IPS-NIHi7 (cell line): ENCODE data around the gene MAN2C1.
"Not testable (repeated sequence)": the region's sequence is repeated elsewhere in the genome, so short reads cannot be mapped to it uniquely, and the experiment has no call there.

ENCODE experiments used
- DNase-seq: peaks from one replicate; pipeline ENCODE4 v3.0.0; 2012; ENCODE audit warnings: mixed read lengths; ENCODE audit errors: extremely low spot score

The MAN2C1 gene

GRCh38 chr15:75367913-75368688 is at the start of gene MAN2C1:
Gene MAN2C1 (minus strand): TSS chr15:75368607. CDS start chr15:75368583, 24 bp downstream.
- peak; percentile 99 for DNase-seq

DNA sequence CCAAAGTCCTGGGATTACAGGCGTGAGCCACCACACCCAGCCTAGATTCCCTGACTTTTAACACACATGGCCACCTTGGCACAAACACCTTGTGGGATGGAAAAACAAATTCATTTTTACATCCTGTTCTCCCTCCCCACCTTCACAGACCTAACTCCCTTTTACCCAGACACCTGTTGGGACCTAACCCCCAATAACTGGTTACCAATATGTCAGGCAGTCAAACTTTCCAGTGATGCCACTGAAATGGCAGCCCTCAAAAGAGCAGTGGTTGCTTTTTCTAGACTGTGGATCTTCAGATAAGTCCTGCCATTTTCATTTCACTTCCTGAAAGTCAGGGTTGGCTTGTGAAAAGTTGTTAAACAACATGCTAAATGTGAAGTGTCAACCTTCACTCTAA is 48.2 kb upstream of the MAN2C1 start:
- DNase-seq, result no peak

GRCh38 chr15:75410196-75410595 is 41.8 kb upstream of the MAN2C1 start:
- no peak for DNase-seq

- DNase-seq, result no peak
These were observed 38.7 kb upstream of the MAN2C1 start for GRCh38 chr15:75407083-75407482.

DNA sequence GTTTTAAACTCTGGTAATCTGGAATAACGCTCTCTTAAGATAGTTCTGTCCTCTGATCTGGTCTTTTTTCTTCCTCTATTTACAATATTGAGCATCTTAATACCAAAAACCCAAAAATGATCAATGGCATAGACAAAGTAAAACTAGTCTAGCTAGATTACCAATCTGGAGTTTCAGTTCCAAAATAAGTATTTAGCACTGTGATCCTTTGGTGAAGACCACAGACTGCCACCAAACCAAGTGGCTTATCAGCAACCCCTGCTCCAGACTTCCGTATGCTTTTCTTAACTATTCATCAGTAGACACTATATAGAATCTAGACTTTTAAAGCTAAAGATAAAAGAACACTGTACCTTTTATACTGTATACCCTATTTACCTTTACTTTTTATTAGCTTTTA is 35.5 kb upstream of the MAN2C1 start:
- DNase-seq, result no peak

GRCh38 chr15:75397494-75397893 is 29.1 kb upstream of the MAN2C1 start:
- no peak for DNase-seq

DNA sequence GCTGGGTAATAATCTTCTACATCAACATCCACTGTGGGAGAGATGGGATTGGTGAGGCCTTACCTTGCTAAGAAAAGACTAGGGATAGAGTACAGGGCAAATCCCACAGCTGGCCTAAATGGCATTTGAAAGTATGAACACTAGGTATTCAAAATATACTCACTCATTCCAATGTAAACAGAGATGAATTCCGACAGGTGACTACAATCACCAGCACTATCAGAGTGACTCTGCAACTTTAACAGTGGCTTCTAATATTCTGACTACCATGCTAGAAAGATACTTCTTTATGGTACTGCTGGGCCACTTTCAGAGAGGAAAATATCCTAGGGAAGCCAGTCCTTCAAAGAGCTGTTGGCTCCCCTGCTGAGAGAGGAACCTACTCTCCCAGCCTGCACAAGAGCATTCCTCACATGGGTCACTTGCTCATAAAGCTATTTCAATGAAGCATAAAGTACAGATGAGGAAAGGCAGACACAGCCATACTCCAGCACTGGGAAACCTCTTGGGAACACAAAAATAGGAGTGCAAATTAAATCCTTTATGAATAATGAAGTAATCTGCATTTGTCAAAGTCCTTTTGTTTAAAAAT is 21.5 kb upstream of the MAN2C1 start:
- DNase-seq, result no peak

DNA sequence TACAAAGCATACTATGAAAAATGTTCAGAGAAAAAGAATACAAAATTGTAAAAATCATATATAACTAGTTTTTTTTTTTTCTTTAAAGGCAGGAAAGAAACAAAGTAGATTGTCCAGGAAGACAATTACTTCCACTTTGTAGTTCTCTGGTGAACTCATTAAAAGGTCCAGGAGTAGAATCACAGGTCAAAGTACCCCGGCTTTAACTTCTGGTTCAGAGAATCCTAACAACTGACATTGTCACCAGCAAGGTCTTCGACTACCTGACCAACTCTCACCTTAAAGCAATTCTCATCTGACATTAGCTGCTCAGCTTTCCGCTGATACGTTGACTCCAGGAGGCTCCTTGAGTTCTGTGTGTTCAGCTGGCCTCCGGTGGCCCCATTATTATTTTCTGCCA is 15.6 kb upstream of the MAN2C1 start:
- DNase-seq, result not testable (repeated sequence)

DNA sequence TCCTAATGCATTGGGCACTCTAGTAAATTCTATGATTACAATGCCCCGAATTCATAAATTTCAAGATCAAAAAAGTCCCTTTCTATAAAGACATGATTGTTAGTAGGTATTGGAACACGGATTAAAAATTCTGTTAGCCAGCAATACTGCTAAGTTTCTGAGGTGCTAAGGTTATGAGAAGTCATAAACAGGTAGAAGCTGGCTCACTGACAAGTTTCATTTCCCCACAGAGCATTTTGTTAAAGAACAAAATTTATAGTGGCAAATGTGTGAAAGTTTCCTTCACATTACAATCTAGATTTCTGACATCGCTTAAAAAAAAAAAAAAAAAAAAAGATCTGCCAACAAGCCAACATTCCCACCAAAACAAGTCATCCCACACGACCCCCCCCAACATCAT is 12.4 kb upstream of the MAN2C1 start:
- no peak for DNase-seq

GRCh38 chr15:75371901-75372688 is 3.7 kb upstream of the MAN2C1 start:
- DNase-seq, result no peak

DNA sequence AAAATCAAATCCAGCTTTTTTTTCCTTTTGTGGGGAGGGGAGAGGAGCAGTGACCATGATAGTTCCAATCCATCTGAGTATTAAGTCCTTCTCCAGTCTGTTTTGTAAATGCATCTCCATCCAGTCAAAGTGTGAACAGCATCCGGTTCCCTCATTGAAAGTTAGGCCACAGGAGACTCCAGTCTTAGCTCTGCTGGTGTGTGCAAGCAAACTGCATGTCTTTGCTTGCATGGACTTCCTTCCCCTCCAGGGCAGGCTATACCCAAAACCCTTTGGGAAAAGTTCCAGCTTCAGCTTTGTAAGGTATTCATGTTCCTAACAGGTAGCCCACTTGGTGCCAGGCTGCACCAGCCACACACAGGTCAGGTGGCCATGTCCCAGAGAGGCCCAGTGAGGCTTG is 3.1 kb upstream of the MAN2C1 start:
- no peak for DNase-seq

DNA sequence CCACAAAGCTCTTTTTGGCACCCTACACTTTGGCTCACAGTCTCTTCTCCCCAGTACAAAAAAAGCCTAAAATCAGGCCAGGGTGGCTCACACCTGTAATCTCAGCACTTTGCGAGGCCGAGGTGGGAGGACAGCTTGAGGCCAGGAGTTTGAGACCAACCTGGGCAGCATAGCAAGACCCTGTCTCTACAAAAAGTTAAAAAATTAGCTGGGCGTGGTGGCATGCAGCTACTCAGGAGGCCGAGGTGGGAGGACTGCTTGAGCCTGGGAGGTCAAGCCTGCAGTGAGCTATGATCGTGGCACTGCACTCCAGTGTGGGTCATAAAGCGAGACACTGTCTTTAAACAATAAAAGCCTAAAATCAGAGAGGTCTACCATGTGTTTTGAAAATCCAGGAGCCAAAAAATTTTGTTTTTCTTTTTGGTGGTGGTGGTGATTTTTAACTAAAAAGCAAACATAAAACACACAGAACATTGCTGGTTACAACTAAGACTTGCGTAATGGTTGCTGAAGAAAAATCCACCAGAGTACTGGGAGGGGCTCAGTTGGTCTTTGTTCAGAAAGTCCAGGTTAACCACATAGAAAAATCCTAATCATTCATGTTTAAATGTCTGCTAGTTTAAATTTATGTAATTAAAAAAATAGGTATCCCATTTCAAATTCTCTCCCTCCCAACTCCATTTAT is 1.6 kb upstream of the MAN2C1 start:
- DNase-seq, result no peak

DNA sequence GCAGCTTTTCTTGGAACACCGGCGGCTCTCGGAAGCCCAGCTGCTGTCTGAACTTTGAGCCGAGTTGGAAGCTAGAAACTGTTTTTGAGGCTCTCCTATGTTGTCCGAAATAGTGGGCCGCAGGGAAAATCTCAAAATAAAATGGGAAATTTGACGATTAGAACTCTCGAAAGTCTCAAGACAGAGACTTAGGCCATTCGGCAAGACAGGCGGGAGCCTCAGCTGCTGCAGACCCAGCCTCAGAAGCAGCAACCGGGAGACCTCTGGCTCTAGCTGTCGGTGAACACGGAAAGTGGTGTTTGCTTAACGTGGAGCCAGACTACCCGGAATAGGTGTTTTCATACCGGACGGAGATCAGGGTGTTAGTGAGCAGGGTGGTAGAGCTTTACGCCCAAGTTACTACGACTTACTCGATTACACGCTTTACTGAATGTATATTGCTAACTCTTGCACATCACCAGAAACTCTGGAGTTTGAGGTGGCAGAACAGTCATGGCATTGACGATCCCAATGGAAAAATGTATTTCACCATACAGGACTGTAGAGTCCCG is 357 bp upstream of the MAN2C1 start:
- DNase-seq, result peak; percentile 43

- no peak for DNase-seq
These were observed 948 bp downstream of the MAN2C1 start for GRCh38 chr15:75367406-75367912.

- DNase-seq, result no peak
These were observed 1.4 kb downstream of the MAN2C1 start for GRCh38 chr15:75367006-75367405.

GRCh38 chr15:75366163-75366562 is 2.2 kb downstream of the MAN2C1 start:
- DNase-seq, result no peak

- no peak for DNase-seq
These were observed 3.5 kb downstream of the MAN2C1 start for GRCh38 chr15:75364881-75365280.

DNA sequence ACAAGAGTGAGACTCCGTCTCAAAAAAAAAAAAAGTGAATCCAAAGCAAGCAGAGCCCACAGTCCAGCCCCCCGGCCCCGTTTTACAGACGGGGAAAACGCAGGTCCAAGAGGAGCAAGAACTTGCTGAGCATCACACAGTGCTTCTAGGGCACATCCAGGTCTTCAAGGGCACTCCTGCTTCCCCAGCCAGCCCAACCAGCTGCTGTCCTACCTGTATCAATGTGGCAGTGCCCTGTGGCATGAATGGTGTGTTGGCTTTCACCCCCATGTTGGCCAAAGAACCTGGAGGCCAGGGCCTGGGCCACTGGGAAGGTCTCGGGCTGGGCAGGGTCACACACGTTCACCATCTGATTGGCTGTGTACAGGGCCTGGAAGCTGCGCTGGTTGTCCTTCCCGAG is 4.6 kb downstream of the MAN2C1 start:
- DNase-seq, result no peak

DNA sequence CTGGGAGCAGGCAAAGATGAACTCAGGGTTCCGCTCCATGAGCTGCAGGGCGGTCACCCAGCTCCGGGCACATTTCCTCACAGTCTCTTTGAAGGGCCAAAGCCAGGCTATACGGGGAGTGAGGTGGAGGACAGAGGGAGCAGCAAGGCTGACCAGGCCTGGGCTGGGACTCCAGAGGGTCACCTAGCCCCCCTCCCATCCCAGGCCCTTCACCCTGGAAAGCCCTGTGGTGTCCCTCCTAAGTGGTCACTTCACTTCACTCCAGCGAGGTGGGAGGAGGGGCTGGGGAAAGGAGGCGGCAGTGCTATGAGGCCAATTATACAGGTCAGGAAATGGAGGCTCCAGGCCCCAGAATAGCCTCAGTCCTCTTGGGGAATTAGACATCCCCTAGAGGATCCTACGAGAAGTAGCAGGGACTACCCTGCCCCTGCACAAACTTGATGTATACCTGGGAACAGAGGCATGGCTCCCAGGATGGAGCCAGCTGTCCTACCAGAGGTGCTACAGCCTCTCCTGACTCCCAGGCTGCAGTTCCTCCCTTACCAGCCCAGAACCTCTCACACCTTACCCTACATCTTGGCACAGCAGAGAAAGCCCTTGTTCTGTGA is 5.7 kb downstream of the MAN2C1 start:
- no peak for DNase-seq

DNA sequence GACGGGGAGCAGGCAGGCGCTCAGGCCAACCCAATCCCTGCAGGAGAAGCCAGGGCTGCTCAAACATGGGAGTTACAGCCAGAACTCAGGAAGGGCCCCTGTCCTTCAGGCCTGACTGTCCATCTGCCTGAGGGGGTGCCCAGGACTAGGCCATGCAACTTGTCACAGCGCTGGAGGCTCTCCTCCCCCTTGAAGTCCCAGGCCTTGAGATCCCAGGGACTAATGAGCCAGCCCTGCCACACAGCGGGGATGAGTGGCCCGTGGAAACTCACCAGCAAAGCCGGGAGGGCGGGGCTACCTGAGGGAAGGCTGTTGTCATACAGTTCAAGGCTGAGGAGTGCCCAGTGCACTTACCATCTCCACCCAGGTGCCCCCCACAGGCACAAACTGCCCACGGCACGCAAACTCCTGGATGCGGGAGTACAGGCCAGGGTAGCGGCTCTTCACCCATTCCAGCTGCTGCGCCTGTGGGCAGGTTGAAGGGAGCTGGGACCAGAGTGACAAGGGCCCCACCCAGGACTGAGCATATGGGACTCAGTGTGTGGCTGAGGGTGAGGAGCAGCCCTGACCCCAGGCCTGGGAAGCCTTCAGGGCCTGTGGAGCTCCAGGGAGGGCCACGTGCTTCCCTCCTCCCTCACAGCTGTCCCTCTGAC is 6.3 kb downstream of the MAN2C1 start:
- DNase-seq, result no peak
